ENCODE measurements around the gene CALR3.

The CALR3 gene

GRCh38 chr19:16535381-16535780 lies 39.4 kb upstream of the CALR3 start:
- Histone ChIP-seq H3K9me2 (replicated peaks; ENCODE audit: low read depth, low read length) (no peaks in the 10 kb centered on the region), H3K4me2 (ENCODE audit: low read depth, low read length, poor library complexity, severe bottlenecking) (no peak overlapping the region), H2AFZ (ENCODE audit: low read length) (no peak overlapping the region), H3K27me3 (ENCODE audit: insufficient read depth, low read length, poor library complexity, severe bottlenecking) (no peaks in the 10 kb centered on the region), H3K79me2 (ENCODE audit: insufficient read depth, low read length) (peaks cover 50% of the 10 kb centered on the region), H3K36me3 (ENCODE audit: insufficient read depth, low read length) (peaks cover 70% of the 10 kb centered on the region; the same call in 1 of the 2 replicates), H3K4me3 (ENCODE audit: low read length, poor library complexity, severe bottlenecking) (no peak overlapping the region), H3K9me3 (ENCODE audit: insufficient read depth, low read depth, low read length) (no peaks in the 10 kb centered on the region), H3F3A (ENCODE audit: low read depth) (no peaks in the 10 kb centered on the region), H3K9ac (ENCODE audit: low read depth, low read length, poor library complexity, severe bottlenecking) (no peak overlapping the region), H4K20me1 (ENCODE audit: insufficient read depth, low read length, poor library complexity, severe bottlenecking) (peaks cover 56% of the 10 kb centered on the region), H3K4me1 (ENCODE audit: insufficient read depth, low read length, poor library complexity, severe bottlenecking) (peaks cover 21% of the 10 kb centered on the region)
- TF ChIP-seq CTCF (conservative IDR thresholded peaks at IDR 0.05; ENCODE audit: low read length) (no peak), EZH2phosphoT487 (IDR thresholded peaks at IDR 0.05; ENCODE audit: borderline replicate concordance) (no peak)

- H3K9ac ChIP-seq (ENCODE audit: low read depth, low read length, poor library complexity, severe bottlenecking), result no peak overlapping the region
- peaks cover 30% of the 10 kb centered on the region for H4K20me1 ChIP-seq (ENCODE audit: insufficient read depth, low read length, poor library complexity, severe bottlenecking)
- no peak overlapping the region for H3K4me2 ChIP-seq (ENCODE audit: low read depth, low read length, poor library complexity, severe bottlenecking)
- peaks cover 23% of the 10 kb centered on the region for H3K79me2 ChIP-seq (ENCODE audit: insufficient read depth, low read length)
- H3K4me1 ChIP-seq (ENCODE audit: insufficient read depth, low read length, poor library complexity, severe bottlenecking), result peaks cover 3% of the 10 kb centered on the region
- peaks cover 91% of the 10 kb centered on the region; the same call in 1 of the 2 replicates for H3K36me3 ChIP-seq (ENCODE audit: insufficient read depth, low read length)
- no peaks in the 10 kb centered on the region for H3K9me3 ChIP-seq (ENCODE audit: insufficient read depth, low read depth, low read length)
- H3K27me3 ChIP-seq (ENCODE audit: insufficient read depth, low read length, poor library complexity, severe bottlenecking), result no peaks in the 10 kb centered on the region
- no peaks in the 10 kb centered on the region for H3F3A ChIP-seq (ENCODE audit: low read depth)
- H3K9me2 ChIP-seq (replicated peaks; ENCODE audit: low read depth, low read length), result no peaks in the 10 kb centered on the region
- H2AFZ ChIP-seq (ENCODE audit: low read length), result no peak overlapping the region
- no peak for TF ChIP-seq CTCF (conservative IDR thresholded peaks at IDR 0.05; ENCODE audit: low read length)
- TF ChIP-seq EZH2phosphoT487 (IDR thresholded peaks at IDR 0.05; ENCODE audit: borderline replicate concordance), result no peak
- H3K4me3 ChIP-seq (ENCODE audit: low read length, poor library complexity, severe bottlenecking), result no peak overlapping the region
Observed at GRCh38 chr19:16532440-16533234, 36.7 kb upstream of the CALR3 start.

- H3K79me2 ChIP-seq (ENCODE audit: insufficient read depth, low read length), result peaks cover 10% of the 10 kb centered on the region
- no peak overlapping the region for H3K4me3 ChIP-seq (ENCODE audit: low read length, poor library complexity, severe bottlenecking)
- no peaks in the 10 kb centered on the region for H3K9me3 ChIP-seq (ENCODE audit: insufficient read depth, low read depth, low read length)
- H2AFZ ChIP-seq (ENCODE audit: low read length), result no peak overlapping the region
- TF ChIP-seq EZH2phosphoT487 (IDR thresholded peaks at IDR 0.05; ENCODE audit: borderline replicate concordance) (no peak), CTCF (conservative IDR thresholded peaks at IDR 0.05; ENCODE audit: low read length) (no peak)
- H3K4me2 ChIP-seq (ENCODE audit: low read depth, low read length, poor library complexity, severe bottlenecking), result no peak overlapping the region
- H3K27me3 ChIP-seq (ENCODE audit: insufficient read depth, low read length, poor library complexity, severe bottlenecking), result no peaks in the 10 kb centered on the region
- no peaks in the 10 kb centered on the region for H3K9me2 ChIP-seq (replicated peaks; ENCODE audit: low read depth, low read length)
- no peaks in the 10 kb centered on the region for H3F3A ChIP-seq (ENCODE audit: low read depth)
- no peak overlapping the region for H3K9ac ChIP-seq (ENCODE audit: low read depth, low read length, poor library complexity, severe bottlenecking)
- H3K4me1 ChIP-seq (ENCODE audit: insufficient read depth, low read length, poor library complexity, severe bottlenecking), result no peaks in the 10 kb centered on the region
- peaks cover 18% of the 10 kb centered on the region for H4K20me1 ChIP-seq (ENCODE audit: insufficient read depth, low read length, poor library complexity, severe bottlenecking)
- H3K36me3 ChIP-seq (ENCODE audit: insufficient read depth, low read length), result peaks cover 95% of the 10 kb centered on the region; the same call in 1 of the 2 replicates
Observed at GRCh38 chr19:16531380-16531669, 35.4 kb upstream of the CALR3 start.
